Stimulated activated CD4-positive, alpha-beta T cell treated with anti-CD3 and anti-CD28 coated beads, Interleukin-4, amount 100 ng/mL, for 24 hours (primary cell): Measurements from ENCODE around the gene CDY2B.
"Not testable (repeated sequence)": the region's sequence is repeated elsewhere in the genome, so short reads cannot be mapped to it uniquely, and the experiment has no call there.

Experiments
- DNase-seq: peaks from one replicate; pipeline ENCODE4 v3.0.0-alpha.2; 2020

Gene CDY2B, protein sequence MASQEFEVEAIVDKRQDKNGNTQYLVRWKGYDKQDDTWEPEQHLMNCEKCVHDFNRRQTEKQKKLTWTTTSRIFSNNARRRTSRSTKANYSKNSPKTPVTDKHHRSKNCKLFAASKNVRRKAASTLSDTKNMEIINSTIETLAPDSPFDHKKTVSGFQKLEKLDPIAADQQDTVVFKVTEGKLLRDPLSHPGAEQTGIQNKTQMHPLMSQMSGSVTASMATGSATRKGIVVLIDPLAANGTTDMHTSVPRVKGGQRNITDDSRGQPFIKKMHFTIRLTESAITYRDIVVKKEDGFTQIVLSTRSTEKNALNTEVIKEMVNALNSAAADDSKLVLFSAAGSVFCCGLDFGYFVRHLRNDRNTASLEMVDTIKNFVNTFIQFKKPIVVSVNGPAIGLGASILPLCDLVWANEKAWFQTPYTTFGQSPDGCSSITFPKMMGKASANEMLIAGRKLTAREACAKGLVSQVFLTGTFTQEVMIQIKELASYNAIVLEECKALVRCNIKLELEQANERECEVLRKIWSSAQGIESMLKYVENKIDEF

DNA sequence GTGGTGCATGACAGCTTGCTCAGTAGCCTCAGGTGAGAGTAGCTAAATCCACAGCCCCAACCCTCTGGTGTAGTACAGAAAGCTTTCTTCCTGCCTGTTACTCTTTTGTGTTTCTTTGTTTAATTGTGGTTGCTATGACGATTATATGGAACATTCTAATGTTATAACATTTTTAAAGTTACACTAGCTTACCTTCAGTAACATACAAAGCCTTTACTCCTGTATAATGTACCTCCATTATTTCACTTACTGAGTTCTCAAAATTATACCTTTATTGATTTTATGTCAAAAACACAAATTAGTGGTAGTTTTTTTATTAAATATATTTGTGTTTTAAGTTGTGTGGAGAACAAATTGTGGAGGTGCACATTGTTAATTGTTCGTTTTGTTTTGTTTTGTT is at the start of gene CDY2B:
CDY2B (minus strand) TSS at position 101 of the 400 bp plus-strand sequence. CDS start 328 bp downstream, outside the sequence.
- not testable (repeated sequence) for DNase-seq

DNA sequence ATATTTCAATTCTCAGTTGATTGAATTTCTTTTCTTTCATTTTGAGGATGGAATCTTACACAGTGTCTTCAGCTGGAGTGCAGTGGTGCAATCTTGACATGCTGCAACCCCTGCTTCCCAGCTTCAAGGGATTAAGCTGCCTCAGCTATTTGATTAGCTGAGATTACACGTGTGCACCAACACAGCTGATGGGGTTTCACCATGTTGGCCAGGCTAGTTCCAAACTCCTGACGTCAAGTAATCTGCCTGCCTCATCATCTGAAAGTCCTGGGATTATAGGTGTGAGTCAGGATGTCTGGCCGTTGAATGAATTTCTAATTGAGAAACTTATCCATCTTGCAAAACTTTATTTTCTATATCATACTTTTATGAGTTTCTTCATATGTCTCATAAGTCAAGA is 28.0 kb upstream of the CDY2B start:
- not testable (repeated sequence) for DNase-seq

DNA sequence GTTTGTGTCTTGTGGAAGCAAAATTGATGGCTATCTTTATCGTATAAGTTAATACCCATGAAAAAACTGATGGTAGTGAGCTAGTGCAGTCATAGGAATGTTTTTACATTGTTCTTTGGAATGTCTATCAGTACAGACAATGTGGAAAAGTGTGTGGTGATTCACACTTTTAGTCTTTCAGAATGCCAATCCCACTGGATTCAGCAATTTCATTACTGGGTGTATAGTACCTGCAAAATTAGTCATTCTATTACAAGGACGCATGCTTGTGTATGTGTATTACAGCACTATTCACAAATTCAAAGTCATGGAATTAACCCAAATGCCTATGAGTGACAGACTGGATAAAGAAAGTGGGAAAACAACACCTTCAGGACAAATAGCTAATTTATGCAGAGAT is 27.3 kb upstream of the CDY2B start:
- not testable (repeated sequence) for DNase-seq

DNA sequence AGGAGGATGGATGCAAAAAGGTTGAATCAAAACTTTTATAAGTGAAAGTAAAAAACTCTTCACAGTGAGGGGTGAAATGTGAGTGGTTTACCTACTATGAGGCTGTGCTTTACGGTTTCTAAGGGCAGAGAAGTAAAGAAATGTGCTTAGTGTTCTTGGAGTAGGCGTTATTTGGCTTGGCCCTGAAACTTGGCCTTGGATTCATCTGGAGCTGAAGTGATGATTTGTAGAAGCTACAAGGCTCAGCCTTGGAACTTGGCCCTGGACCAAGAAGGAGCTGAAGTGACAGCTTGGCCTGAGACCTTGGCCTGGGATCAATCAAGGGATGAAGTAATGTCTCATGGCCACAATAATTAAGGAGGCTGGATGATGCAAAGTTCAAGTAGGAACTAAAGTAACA is 1.7 kb upstream of the CDY2B start:
- DNase-seq = not testable (repeated sequence)

DNA sequence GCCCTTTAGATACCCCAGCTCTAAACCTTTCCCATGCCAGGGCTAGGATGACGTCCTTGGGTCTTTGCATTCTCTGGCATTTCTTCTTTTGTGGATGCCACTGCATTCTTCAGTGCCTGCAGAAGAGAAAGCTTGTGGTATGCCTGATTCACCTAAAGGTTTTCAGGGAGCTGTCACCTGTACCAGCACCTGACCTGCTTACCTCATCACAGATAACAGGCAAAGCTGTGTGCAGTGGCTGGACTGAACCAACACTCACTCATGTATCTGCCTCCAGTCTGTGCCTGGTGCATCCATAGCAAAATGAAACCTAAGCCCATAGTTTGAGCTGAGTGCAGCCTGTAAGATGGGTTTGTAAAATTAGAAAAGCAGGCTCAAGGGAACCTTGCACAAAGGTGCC is 3.3 kb downstream of the CDY2B start:
- not testable (repeated sequence) for DNase-seq

DNA sequence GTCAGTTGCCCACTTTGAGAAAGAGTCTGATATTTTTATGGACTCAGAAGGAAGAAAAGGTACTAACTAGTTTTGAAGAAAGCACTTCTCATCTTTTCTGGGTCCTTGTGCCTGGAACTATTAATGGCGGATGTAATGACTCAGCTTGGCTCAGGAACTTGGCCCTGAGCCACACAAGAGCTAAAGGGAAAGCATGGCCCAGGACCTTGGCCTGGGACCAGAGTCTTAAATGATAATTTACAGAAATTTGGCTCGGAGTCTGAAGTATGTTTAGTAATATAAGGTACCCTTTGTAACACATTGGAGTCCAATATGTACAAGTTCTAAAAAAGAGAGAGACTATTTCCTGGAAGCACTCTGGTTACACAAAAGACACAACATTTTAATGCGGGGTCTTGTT is 4.6 kb downstream of the CDY2B start:
- not testable (repeated sequence) for DNase-seq

DNA sequence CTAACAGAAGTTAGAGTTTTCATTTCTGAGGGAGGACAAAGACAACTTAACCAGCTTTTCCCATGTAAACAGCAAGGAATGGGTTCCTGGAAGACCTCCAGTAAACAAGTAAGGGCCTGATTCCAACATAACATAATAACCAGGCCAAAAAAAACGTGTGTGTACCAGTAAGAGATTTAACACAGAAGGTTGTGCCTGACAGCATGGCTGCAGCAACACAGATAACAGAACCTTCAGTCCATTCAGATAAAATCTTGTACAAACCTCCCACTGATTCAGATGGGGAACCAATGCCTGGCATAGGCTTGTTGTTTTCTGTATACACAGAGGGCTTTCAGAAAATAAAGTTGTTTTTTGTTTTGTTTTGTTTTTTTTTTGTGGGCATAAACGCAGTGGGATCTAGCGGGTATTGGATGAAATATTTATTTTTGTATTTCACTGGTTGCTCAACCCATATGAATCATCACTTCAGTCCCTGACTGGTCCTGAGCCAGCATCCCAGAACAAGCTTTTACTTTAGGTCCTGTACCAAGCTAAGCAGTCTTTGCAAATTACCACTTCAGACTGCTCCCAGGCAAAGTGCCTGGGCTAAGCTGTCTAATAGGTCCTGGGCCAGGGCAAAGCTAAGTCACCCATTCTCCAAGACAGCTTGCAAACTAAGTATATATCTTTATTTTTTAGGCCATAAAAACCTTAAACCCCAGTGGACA is 8.7 kb downstream of the CDY2B start:
- DNase-seq = not testable (repeated sequence)

DNA sequence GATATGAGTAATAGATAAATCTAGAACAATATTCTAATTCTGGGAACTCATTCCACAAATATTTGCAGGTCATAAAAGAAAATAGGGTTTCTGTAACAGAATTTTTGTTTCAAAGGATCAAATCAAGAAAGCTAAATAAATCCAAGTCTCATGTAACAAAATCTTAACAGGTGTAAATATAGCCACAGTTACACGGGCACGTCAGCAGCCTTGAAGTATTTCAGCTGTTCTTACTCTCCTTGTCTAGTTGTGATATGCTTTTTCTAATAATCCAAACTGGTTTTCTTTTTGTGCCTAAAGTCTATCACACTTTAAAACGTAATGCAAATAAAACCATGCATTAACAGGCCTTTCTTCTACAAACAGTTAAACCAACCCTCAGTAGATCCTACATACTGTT is 9.3 kb downstream of the CDY2B start:
- DNase-seq = not testable (repeated sequence)

DNA sequence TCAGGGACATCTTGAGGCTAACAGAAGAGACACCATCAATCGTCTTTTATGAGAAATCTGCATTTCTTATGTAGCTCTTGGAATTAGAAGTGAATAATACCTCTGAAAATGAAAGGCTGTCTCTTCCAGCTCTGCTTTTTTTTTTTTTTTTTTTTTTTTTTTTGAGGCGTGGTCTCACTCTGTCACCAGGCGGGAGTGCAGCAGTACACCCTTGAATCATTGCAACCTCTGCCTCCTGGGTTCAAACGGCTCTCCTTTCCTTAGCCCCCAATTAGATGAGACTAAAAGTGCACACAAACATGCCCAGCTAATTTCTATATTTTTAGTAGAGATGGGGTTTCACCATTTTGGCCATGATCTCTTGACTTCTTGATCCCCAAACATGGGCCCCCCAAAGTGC is 12.2 kb downstream of the CDY2B start:
- not testable (repeated sequence) for DNase-seq

DNA sequence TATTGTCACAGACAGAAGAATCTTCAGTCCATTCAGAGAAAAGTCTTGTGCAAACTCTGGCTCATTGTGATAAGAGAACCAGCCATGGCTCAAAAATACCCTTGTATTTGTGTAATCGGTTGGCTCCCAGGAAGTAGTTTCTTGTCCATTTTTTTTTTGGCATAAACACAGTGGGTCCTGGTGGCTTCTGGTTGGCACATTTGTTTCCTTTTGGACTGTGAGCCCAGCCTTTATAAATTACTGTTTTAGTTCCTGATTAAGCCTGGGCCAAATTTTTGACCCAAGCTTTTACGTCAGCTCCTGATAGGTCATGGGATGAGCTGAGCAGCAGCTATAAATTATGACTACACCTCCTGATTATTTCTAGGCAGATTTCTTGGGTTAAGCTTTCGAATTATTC is 19.4 kb downstream of the CDY2B start:
- not testable (repeated sequence) for DNase-seq

DNA sequence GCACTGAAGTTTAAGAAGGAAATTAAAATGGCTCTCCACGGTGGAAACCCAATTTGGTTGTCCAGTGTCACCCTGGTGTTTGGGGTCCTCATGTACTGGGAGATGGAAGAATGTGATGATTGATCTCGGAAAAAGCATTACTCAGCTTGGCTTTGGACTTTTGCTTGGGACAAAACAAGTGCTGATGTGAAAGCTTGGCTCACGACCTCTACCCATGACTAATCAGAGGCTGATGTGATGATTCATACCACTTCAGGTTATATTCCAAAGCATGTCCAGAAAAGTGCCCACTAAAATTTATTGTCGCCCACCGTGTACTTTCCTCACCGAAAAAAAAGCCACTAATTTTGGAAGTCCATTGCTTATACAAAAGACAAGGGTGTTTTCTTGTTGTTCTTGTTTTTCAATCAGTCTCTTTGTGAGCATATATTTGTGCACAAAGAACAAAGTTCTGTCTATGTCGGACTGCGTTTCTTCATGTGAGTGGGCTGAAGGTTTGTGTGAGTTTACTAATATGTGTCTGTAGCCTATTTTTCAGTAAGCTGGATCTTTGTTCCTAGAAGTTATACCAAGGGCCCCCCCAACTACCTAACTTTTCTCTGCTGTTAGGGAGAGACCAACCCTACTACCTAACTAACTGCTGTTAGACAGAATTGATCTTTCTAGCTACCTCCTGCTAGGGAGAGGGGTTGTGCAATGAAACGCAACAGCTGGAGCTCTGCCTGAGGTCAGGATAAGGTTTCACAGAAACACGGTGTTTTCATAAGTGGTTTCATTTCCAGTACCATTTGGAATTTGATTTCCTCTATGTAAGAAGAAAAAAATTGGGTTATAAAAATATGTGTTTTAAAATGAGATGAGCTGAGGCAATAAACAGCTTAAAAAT is 22.8 kb downstream of the CDY2B start:
- not testable (repeated sequence) for DNase-seq

DNA sequence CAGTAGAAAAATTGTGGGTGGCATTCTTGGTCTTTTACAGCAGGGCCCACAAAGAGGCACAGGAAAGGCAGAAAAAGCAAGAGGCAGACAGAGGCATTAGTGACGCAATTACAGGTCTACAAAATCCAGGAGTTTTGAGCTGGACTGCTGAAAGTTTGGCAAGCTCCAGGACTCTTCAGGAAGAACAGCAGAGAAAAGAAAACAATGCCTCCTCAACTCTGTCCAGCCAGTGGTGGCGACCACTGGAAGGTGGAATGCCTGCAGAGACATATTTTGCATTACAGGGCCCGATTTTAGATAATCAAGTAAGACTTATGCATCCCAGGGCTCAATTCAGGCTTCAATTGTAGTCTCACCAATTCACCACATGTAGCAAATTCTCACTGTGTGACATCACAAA is 23.5 kb downstream of the CDY2B start:
- not testable (repeated sequence) for DNase-seq

DNA sequence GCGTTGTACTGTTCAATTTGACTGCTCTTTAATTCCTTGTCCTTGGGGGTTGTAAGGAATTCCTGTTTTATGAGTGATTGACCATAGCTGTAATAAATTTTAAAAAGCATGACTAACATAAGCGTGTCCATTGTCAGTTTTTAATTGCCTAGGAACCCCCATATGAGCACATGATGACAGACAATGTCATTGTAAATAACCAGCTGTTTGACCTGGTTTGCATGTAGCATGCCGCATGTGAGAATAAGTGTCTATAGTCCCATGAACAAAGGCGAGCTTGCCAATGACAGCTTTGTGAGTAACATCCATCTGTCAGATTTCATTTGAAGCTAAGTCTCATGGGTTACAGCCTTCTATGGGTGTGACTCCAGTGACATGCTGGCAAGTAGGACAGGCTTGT is 30.9 kb downstream of the CDY2B start:
- not testable (repeated sequence) for DNase-seq

DNA sequence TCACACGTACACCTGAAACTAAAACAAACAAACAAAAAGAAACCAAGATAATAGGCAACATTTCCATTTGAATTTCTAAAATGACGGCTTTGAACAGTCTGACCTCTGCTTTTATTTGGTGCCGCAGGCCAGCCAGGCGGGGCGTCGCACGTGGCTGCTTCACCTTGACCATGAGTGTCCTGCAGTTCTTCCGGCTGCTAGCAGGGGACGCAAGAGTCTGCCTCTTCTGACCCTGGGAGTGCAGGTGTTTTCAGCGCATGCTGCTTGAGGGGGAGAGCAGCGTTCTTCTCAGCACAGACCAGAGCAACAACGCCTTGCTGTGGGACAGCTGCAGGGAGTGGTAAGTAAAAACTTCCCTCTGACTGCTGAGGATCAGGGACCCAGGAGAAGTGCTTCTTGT is 47.9 kb downstream of the CDY2B start:
- not testable (repeated sequence) for DNase-seq
